SHP77 treated with DMSO at 0.1 percent for 48 hours (cell line): Measurements from ENCODE around the gene HINFP.
"Not testable (repeated sequence)": the region's sequence is repeated elsewhere in the genome, so short reads cannot be mapped to it uniquely, and the experiment has no call there.

Experiments used
- DNase-seq: peaks from one replicate; lab custom pipeline; 2025; lab: John Stamatoyannopoulos, UW

HINFP gene

DNA sequence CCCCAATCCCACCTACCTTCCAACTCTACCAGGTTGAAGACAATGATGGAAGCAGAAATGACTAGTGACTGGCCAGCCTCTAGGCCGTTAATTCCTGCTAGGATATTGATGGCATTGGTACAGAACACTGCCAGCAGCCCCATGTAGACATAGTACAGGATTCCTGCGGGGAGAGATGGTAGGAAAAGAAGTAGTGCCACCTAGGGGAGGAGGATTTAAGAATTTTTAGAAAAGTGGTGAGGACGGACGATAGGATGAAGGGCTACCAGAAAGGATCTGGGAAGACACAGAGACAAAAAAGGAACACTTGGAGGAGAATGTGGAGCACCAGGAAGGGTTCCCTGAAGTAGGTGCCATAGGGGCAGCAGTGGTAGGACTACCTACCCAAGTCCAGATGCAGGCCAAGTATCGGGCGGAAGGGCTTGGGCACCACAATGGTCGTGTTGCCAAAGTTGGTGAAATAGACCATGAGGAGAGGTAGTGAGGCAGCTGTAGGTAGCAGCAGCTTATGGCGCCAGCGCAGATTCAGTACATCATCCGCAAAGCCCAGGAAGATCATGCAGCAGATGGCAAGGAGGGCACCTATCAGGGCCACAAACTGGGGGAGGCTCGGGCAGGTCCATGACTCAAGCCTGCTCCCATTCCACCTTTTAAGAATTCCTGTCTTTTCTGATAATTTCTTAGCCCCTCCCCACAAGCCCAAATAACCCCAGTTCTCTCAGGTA lies 21.0 kb upstream of the HINFP start:
- peak; percentile 67 for DNase-seq

DNA sequence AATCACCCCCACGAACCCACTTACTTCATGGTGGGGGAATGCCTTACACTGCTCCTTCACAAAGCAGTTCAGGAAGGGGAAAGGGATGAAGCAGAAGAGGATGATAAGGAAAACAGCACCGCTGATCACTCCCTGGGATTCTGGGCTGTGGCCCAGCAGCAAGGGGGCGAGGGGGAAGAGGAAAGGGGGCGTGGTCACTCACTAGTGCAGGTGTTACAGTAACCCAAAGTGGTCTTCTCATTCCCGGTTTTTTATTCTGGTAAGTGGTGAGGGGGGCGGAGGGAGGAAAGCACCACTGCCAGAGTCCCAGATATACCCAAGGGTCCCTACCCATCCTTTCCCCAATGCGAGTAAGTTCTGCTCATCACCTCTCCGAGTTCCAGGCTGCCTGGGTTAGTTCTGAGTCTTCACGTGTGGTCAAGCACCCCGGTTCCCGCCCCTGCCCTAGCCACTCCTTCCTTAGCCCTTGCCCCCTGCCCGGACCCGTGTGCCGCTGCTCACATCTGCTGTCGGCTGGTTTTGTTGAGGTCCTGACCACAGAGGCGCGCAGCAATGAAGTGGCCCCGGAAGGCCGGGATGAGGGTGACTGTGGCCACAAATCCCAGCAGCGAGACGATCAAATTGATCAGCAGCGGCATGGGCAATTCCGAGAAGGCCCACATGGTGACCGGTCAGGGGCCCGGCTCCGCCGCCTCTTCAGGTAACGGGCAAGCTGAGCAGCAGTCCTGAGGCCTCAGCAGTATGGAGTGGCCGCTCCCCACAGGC lies 20.2 kb upstream of the HINFP start:
- no peak for DNase-seq

DNA sequence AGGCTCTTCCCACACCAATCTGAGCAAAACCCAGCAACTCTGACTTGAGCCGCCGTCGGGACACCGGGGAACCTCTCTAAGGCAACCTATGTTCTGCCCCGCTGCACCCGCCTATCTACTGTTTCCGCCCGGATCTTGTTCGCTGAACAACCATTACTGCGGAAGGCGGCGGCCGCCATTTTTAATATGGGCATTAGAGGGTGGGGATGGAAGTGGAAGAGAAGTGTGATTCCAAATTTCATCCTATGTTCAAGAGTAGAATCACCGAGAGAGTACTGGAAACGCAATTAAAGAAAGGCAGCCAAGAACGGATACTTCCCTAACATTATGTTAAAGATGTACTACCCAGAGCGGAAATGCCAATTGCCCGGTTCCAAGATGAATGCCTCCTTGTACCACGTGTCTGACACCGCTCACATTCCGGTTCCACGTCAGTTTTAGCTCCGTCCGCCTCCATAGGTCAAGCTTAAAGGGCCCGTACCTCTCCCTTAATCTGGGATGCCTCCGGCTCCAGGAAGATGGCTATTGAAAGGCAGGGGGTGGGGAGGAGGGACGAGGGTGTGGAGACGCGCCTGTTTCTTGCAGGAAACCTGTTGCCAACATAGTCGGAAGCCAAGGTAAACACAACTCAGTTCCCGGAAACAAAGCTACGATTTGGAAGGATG lies 19.5 kb upstream of the HINFP start, which contains the start of gene DPAGT1:
Gene DPAGT1, minus strand, starts transcription at position 95 of the 665 bp plus-strand sequence. CDS start 198 bp downstream, outside the sequence.
- DNase-seq = peak; percentile 95

DNA sequence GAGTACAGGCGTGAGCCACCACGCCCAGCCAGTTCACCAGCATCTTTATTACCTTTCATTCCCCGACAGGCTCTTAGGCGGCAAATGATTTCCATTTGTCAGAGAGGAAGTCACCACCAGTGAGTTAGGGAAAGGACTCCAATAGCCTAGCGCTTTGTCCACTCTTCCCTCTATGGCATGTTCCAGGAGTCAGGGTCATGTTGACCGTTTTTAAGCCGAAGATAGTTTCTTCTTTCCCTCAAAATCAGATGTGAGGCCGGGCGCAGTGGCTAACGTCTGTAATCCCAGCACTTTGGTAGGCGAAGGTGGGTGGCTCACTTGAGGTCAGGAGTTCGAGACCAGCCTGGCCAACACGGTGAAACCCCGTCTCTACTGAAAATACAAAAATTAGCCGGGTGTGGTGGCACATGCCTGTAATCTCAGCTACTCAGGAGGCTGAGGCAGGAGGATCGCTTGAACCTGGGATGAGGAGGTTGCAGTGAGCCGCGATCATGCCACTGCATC lies 18.2 kb upstream of the HINFP start:
- DNase-seq = not testable (repeated sequence)

DNA sequence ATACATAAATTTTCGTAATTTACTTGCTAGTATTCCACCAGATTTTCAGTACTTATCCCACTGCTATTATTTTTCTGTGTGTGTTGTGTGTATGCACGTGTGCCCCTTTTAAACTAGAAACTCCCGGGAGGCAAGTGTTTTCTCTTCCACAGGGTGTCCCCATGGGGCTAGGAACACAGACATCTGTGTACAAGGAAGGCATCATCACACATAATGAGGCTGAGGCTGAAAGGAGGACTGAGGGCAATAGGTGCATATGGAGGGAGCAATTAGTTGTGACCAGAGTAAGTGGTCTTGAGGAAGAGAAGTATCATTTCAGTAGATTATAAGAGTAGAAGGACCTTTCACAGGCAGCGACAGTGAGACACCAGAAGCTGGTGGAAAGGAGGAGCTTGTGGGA lies 17.6 kb upstream of the HINFP start:
- DNase-seq = no peak

DNA sequence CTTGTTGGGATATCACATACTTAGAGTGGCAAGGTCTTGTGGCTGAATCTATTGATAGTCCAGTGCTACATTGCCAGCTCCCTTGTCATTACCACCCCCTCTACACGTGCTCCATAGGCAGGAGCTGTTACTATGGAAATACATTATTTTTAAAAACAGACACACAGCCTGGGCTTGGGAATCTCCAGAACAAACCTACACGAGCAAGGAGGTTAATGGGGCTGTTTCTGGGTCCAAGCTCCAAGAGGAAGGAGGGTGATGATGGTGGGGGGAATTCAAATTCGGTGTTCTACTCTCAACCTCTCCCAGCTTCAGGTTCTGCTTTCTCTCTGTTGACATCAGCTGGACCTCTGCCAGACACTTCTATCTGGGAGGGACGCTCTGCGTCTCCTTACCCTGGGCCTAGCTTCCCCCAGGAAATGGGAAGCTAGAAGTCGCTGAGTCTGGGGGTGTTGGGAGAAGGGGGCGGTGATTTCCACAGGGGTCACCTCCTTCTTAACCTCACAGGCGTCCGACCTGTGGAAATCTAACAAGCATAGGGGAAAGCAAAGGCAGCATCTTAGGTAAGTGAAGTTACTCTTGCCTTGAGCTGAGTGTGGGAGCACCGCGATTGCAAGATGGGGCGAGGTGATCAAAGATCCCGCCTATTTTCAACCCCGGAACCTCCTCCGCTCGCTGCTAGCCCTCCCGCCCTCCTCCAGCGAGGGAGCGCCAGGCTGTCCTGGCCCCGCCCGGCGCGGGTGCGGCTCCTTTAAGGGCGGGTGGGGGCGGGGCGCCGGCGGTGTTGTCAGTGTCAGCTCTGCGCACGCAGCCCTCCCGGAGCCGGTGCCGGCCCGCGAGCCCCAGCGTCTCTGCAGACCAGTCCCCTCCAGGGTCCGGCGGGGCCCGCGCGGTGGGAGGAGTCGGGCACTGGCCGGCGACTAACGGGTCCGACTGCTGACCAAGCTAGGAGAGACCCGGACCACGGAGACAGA lies 14.5 kb upstream of the HINFP start, which contains the start of gene C2CD2L:
Gene C2CD2L, plus strand, starts transcription at position 781 of the 974 bp plus-strand sequence. CDS start 398 bp downstream, outside the sequence.
- peak; percentile 38 for DNase-seq

DNA sequence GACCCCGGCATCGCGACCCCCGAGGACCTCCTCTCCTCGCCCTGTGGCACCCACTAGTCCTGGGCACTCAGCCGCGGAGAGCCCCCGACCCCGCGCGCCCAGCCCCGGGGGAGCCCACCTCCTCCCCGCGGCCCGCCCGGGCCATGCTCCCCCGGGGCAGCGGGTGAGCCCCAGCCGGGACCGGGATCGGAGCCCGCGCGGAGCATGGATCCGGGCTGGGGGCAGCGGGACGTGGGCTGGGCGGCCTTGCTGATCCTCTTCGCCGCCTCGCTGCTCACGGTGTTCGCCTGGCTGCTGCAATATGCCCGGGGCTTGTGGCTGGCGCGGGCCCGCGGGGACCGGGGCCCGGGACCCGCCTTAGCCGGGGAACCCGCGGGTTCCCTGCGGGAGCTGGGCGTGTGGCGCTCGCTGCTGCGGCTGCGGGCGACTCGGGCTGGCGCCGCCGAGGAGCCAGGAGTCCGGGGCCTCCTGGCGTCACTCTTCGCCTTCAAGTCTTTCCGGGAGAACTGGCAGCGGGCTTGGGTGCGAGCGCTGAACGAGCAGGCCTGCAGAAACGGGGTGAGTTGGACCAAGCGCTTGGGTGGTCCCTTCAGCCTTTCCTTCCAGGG lies 13.7 kb upstream of the HINFP start:
- DNase-seq = no peak

DNA sequence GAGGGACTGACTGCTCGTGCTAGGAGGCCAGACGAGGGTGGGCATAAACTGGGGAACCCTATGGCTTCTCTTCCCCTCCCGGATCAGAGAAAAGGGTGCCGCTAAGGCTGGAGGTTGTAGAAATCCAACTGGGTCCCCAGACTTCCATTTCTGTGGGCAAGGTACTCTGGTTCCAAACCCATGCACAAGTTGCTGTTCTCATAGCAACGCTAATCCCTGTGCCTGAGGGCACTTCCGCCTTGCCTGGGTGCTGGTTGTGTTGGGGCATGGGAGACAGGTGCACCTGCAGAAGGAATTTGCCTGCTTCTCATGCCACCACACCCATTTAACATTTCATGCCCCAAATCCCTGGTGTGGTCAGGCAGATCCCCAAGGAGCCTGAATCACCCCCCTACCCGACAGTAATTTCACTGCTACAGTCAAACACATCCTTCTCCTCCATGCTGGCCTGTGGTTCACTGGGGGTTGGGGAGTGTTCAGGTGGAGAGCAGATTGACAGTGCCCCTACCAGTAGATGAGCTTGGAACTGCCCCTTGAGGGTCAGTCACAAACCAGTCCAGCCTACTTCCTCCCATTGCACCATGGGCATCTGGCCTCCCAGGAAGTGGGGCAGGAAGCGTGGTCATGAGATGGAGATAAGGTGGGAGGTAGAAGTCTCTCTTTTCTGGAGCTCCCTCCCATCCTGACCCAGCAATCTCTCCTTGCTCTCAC lies 13.1 kb upstream of the HINFP start:
- DNase-seq = no peak

DNA sequence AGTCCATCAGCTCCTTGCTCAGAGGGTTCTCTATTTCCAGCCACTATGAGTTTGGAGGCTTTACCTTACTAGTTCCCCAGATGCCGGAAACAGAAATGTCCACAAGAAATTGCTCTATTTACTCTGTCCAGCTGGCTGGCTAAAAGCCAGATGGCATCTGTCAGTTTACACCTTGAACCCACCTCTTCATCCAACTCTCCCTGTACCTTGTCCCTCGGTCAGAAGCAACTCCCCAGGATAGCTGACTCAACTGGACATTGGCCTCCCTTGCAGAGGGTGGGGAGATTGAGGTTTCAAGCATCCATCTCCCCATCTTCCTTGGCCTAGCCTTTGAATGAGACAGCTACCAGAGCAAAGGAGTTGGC lies 12.5 kb upstream of the HINFP start:
- DNase-seq = no peak

DNA sequence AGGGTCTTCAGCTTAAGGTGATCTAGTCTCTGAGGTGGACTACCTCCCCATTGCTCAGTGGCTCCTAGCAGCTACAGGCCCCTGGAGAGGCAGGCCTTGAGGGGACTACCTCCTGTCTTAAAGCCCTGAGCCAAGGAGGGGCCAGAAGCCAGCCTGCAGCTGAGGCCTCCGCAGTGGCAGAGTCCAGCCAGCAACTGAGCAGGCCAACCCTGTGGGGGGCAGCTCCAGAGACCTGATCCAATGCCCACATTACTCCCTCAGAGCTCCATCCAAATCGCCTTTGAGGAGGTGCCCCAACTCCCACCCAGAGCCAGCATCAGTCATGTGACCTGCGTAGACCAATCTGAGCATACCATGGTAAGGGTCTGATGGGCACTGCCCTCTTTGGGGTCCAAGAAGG lies 11.5 kb upstream of the HINFP start:
- no peak for DNase-seq

DNA sequence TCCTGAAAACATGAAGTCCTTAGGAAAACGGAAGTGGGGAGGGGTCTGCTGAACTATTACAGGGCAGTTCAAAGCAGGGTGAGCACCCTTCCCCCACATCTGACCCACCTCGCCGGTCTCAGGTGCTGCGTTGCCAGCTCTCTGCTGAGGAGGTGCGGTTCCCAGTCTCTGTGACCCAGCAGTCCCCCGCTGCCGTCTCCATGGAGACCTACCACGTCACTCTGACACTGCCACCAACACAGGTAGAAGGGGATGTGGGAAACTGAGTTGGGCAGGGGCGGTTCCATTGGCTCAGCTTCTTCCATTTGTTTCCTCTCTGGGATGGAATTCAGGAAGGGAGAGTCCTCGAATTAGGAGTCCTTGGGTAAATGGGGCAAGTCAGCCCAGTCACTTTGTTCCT lies 10.9 kb upstream of the HINFP start:
- no peak for DNase-seq

DNA sequence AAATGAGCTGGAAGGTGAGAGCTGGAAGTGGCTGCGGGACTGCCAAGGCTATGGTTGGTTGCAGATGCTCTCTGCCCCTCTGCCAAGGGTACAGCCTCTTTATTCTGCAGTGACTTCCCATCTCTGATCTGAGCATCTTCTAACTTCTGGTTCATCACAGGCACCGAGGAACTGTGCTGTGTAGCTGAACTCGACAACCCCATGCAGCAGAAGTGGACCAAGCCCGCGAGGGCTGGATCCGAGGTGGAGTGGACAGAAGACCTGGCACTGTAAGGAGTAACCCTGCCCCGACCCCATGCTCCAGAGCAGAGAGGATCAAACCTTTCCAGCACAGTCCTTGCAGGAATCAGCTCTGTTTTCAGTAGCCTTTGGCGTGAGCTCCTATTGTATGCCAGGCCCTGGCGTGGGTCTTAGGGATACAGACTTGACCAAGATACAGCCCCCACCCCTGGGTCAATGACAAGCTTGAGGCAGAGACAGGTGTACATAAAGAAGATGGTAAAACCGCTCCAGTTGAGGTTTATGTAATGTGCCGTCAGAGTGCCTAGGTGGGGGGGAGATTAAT lies 9.9 kb upstream of the HINFP start:
- DNase-seq = no peak

DNA sequence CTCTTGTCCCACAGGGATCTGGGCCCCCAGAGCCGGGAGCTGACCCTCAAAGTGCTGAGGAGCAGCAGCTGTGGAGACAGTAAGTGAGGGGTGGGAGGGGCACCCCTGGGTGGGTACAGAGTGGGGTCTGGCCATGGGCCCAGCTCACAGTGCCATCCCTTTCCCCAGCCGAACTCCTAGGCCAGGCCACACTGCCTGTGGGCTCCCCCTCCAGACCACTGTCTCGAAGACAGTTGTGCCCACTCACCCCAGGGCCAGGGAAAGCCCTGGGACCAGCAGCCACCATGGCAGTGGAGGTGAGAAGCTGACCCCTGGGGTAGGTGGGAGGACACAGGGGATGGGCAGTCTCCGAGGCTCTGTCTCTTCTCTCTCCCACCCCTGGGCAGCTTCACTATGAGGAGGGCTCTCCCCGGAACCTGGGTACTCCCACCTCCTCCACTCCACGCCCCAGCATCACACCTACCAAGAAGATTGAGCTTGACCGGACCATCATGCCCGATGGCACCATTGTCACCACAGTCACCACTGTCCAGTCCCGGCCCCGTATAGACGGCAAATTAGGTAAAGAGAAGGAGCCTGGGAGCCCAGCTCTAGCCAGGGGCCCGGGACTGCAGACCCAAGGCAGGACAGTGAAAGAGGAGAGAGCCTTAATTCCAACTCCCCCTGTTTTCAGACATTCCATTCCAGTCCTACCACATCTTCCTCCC lies 8.9 kb upstream of the HINFP start:
- DNase-seq = no peak

DNA sequence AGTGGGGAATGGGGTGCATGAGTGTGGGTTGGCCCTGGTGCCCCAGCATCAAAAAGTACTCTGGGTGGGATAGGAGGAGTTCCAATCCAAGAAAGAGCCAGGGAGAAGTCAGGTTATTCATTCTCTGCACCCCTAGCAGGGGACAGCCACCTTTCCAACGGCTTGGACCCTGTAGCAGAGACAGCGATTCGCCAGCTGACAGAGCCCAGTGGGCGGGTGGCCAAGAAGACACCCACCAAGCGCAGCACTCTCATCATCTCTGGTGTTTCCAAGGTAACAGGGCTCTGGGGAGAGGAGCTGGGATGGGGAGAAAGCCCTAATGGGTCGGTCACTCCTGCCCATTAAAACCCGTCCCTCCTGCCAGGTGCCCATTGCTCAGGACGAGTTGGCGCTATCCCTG lies 7.7 kb upstream of the HINFP start:
- no peak for DNase-seq

DNA sequence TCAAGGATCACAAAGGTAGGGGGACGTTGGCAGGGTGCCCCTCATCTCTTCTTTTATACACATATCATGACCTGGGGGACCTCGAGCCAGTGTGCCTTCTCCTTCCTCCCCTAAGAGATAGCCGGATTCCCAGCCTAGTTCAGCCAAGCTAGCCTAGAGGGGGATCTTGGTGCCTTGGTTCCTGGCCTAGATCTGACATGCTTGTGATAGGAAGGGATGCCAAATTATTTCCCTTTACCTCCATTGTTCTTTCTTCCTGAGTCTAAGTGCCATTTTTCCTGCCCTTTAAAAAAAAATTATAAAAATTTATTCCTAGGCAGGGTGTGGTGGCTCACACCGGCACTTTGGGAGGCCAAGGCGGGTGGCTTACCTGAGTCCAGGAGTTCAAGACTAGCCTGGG lies 7.0 kb upstream of the HINFP start:
- DNase-seq = no peak

DNA sequence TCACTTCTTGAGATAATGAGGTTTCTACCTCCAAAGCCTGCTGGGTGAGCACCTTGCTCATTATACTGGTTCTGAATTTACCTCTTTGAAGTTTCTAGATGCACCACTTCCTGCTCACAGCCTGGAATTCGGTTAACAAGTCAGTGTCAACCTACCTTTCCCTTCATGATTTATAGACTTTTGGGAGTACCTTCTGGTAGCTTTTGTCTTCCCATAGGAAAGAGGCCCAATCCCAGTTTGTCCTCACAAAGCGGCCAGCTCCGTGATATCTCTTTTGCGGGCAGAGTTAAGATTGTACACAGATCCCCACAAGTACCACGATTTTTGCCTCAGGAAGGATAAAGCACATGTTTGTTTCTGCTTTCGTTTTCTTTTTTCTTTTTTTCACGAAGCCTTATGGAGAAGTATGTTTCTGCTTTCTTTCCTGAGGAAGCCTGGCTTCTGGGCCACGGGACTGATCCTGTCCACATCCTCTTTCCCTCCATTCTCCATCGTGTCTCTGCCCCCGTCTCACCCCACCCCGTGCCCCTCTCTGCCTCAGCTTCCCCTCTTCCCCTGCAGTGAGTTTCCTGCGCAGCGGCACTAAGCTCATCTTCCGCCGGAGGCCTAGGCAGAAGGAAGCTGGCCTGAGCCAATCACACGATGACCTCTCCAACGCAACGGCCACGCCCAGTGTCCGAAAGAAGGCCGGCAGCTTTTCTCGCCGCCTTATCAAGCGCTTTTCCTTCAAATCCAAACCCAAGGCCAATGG lies 5.7 kb upstream of the HINFP start:
- DNase-seq = no peak

DNA sequence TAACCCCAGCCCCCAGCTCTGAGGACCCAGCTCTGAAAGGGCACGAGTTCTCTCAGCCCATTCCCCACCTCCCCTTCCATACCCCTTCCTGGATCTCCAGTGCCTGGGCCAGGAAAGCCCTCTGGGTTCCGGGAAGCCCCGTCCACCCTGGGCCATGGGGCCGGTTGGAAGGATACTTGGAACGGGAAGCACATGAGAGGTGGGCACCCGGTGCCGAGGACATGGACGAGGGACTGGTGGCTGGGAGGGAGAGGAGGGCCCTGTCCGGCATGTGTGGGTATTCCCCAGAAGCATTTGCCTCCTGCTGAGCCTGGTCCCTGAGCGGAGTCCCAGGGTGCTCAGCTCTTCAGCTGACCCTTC lies 5.2 kb upstream of the HINFP start:
- no peak for DNase-seq

DNA sequence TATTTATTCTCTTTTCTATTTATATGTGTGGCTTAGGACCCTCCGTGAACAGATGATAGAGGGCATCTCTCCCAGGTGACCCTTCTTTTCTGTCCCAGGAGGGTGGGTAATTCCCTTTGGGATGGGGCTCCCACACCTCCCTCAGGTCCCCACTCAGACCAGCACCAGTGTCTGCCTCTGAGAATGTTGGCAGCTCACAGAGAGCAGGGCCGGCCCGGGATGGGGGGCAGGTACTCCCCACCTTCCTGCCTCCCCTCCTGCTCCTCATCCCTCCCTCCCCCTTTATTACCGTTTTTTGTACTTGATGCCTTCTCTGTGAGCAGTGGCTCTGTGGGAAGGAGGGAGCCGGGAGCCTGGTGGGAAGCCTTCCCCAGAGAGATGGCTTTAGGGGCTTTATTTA lies 4.8 kb upstream of the HINFP start:
- DNase-seq = no peak
